CD1c-positive myeloid dendritic cell (primary cell): Measurements from ENCODE around the gene PARP3.

Experiments
- DNase-seq: peaks from one replicate; pipeline ENCODE4 v3.0.0-alpha.2; 2016; ENCODE audit errors: extremely low spot score

Gene PARP3

DNA sequence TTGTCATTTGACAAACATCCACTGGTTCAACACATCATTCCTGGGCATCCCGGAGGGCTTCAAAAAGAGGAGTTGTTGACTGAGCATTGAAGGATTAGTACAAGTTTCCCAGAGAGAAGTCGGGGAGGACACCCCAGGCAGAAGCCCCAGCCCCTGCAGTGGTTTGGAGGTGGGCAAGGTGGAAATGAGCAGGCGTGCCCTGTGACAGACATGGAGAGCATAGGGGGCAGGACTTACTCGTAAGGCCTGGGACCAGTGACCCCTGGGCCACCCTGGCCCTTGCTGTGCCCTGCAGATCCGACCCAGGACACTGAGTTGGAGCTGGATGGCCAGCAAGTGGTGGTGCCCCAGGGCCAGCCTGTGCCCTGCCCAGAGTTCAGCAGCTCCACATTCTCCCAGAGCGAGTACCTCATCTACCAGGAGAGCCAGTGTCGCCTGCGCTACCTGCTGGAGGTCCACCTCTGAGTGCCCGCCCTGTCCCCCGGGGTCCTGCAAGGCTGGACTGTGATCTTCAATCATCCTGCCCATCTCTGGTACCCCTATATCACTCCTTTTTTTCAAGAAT, 5.9 kb downstream of the PARP3 start:
- no peak for DNase-seq

DNA sequence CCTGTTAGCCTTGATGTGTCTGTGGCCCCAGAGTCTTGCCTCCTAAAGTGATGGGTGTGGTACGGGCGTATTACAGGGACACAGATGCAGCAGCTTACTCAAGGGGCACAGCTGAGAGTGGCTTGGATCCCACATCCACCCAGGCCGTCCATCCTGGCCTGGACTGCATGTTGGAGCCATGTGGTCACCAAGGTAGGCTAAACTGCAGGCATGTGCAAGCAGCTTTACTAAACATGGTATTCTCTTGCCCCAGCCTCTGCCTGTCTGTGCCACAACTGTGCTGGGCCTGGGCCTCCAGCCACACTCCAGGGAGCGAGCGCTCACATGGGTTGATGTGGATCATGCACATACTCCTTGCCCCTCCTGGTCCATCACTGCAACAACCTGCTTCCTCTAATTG, 7.0 kb downstream of the PARP3 start:
- DNase-seq = no peak

DNA sequence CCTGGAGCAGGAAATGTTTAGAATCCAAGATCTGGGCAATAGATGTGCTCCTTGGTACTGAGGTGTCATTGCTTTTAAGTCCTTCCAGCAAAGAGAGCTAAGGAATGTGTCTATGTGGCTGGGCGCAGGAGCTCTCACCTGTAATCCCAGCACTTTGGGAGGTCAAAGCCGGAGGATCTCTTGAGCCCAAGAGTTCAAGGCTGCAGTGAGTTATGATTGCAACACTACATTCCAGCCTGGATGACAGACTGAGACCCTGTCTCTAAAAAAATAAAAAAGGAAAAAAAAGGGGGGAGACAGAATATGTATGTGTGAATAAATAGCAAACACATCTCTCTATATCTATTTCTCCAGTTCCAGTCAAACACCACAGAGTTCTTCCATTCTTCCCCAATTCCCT, 8.7 kb downstream of the PARP3 start:
- DNase-seq = no peak

DNA sequence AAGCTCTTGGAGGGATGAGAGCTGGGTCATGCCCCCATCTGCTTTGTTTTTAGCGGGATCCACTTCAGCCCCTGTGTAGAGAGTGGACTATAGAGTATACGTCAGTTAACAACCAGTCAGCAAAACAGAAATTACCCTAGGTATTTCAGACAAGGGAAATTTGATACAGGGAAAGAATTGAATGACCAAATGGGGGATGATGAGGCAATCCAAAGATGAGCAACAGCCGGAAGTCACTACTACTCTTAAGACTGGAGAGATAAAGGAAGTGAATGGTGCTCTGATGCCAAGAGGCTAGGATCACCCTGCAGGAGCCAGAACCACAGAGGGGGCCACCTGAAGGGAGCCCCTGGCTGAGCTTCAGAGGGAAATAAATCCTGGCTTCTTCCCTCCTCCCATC, 11.3 kb downstream of the PARP3 start:
- peak; percentile 57 for DNase-seq

DNA sequence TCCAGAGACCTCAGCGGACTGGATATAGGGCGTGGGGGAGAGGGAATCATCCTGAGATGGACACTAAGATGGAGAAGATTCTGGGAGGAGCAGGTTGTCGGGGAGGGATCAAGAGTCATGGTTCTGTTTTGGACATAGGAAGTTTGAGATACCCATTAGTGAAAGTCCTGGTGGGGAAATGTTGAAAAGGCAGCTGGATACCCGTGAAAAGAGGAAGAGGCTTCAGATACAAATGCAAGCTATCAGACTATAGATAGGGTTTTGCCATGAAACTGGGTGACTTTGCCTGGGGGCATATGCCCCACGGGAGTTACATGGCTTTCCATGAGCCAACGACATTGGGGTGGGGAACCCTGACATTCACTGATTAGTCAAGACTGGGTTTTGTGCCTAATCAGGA, 11.9 kb downstream of the PARP3 start:
- DNase-seq = peak; percentile 50

DNA sequence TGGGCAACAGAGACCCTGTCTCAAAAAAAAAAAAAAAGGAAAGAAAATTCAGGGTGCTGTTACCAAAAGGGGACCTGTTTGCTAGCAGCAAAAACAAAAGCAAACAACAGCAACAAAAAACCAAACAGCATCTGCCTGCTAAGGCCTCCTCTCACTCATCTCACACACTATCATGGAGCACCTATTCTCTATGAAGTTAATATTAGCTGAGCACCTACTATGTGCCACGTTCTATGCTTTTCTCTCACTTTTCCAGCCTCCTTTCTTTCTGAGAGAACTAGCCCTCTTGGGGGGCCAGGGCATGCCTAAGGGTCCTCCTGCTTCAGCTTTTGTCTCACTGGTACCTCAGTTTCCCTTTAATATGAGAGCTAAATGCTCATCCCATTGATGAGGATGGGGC, 12.6 kb downstream of the PARP3 start:
- no peak for DNase-seq

DNA sequence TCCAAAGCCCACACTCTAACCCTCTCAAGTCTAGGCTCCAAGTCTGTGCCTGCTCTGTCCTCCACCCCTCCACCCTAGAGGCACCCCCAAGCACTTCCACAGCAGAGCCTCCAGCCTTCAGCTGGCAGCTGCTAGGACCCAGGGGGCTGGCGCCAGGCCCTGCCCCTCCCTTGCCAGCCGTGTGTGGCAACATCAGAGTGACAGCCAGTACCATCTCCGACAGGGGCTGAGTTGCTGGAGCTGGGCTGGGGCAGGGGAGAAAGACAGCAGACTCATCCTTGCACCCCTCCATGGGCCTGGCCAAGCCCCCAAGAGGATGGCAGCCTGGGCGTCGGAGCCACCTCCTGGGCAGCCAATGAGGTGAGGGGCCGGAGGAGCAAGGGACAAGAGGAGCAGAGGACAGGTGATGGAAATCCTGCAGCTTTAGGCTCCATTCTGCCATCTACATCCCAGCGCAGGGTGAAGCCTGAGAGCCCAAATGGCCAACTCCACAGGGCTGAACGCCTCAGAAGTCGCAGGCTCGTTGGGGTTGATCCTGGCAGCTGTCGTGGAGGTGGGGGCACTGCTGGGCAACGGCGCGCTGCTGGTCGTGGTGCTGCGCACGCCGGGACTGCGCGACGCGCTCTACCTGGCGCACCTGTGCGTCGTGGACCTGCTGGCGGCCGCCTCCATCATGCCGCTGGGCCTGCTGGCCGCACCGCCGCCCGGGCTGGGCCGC, 13.2 kb downstream of the PARP3 start, which contains the start of gene GPR62:
GPR62 (plus strand) TSS at position 207 of the 718 bp plus-strand sequence; CDS start at position 479, 272 bp downstream.
- DNase-seq = no peak

DNA sequence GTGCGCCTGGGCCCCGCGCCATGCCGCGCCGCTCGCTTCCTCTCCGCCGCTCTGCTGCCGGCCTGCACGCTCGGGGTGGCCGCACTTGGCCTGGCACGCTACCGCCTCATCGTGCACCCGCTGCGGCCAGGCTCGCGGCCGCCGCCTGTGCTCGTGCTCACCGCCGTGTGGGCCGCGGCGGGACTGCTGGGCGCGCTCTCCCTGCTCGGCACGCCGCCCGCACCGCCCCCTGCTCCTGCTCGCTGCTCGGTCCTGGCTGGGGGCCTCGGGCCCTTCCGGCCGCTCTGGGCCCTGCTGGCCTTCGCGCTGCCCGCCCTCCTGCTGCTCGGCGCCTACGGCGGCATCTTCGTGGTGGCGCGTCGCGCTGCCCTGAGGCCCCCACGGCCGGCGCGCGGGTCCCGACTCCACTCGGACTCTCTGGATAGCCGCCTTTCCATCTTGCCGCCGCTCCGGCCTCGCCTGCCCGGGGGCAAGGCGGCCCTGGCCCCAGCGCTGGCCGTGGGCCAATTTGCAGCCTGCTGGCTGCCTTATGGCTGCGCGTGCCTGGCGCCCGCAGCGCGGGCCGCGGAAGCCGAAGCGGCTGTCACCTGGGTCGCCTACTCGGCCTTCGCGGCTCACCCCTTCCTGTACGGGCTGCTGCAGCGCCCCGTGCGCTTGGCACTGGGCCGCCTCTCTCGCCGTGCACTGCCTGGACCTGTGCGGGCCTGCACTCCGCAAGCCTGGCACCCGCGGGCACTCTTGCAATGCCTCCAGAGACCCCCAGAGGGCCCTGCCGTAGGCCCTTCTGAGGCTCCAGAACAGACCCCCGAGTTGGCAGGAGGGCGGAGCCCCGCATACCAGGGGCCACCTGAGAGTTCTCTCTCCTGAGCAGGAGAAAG, 14.0 kb downstream of the PARP3 start:
- peak; percentile 72 for DNase-seq

DNA sequence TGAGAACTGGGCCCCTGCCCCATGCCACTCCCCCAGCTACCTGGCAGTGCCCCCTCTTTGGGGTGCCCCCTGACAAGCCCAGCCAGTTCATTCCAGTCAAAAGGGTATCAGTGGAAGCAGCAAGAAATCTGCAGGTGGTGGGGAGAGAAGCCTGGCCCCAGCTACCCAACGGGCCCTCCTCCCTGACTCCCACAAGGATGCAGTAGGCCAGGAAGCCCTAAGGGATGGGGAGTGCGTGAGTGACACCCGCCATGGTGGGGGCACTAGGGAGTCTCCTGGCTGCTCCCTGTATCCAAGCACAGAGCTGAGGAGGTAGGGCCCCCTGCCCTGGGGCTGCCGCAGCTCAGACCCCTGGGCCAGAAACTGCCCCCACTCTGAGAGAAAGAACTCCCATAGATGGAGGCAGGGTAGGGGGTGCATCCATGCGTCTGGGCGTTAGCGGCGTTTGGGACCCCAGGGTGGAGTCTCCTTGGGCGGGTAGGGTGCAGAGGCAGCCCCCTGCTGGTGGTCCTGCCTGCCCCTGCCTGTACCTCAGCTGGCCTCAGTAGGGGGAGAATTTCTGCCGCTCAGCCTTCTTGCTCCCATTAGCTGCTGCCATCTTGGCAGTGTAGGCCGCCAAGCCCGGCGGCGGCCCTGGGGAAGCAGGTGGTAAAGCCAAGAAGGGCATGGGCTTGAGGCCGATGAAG, 15.5 kb downstream of the PARP3 start:
- DNase-seq = no peak

DNA sequence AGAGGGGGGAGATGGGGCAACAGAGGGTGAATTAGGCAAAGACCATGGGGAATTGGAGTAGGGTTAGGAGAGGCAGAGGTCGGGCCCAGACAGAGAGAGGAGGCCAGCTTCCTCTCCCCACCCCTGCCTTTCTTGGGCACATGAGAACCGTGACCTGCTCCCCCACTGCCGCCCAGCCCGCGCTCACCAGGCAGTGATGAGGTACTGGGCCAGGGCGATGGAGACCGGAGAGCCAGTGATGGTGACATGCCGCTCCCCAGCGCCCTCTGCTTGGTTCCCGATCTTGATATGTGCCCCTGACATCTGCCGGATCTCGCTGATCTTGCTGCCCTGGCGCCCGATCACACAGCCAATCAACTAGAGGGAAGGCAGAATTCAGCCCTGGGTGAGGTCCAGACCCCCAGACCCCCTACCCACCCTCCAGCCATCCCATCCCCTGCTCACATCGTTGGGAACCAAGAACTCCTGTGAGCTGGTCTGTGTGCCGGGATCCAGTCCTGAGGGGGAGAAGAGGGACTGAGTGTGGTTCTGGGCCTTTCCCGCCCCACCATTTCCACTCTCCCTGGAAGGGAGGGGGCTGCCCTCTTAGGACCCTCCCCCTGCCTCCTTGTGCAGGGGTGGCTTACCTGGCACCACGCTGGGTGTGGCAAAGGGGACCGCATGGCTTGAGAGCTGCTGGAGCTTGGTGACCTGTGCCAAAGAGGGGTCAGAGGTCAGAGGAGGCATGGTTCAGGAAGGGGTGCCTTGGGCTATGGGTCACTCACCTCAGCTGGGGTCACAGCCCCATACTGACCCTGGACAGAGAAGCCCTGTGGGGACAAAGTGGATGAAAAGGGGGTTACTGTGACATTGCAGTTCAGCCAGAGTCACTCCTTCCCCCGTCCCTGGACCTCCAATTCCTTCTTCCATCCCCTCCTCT, 16.7 kb downstream of the PARP3 start:
- no peak for DNase-seq

DNA sequence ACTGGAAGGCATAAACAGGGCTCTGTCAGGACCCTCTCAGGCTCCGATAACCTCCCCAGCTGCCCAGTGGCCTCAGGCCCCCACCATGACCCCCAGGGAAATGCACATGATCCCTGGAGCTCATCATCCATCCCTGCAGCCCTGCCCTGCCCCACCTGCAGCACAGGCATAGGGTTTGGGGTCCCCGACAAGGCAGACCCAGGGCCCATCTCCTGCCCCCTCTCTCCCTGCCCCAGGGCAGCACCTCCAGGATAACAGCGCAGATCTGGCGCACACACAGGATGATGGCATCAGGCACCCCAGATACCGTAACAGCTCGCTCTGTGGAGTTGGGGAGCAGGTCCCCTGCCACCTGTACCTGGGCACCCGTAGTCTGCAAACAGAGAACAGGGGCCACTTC, 17.5 kb downstream of the PARP3 start:
- DNase-seq = no peak

DNA sequence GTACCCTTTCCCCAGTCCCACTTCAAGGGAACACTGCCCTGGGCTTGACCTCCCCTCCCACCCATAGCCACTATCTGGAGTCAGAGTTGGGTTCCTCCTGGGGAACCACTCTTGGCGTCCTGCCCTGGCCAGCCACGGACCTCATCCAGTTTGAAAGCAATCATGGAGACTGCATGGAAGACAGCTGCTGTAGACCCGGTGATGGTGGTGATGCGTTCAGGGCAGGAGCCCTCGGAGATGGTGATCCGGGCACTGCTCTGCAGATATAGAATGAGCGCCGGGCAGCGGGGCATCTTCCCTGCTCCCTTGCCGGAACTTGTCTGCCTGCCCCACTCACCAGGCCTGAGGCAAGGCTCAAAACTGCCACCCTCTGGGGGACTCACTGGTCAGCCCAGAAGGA, 18.2 kb downstream of the PARP3 start:
- no peak for DNase-seq

DNA sequence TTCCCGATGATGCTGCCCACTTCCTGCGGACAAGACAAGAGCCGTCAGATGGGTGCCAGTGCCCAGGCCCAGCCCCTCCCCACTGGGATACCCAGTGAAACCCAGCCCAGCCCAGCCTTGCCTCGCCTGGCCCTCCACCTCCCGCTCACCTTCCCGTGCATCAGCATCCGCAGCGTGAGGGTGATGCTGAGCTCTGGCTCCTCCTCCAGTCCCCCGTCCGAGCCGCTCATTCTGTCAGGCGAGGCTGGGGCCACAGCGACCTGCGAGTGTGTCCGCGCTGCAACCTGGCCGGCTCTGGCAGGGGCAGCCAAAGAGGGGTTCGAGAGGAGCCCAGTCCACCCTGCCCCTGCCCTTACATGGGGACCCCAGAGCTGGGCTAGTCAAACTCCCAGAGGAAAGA, 18.8 kb downstream of the PARP3 start:
- no peak for DNase-seq

DNA sequence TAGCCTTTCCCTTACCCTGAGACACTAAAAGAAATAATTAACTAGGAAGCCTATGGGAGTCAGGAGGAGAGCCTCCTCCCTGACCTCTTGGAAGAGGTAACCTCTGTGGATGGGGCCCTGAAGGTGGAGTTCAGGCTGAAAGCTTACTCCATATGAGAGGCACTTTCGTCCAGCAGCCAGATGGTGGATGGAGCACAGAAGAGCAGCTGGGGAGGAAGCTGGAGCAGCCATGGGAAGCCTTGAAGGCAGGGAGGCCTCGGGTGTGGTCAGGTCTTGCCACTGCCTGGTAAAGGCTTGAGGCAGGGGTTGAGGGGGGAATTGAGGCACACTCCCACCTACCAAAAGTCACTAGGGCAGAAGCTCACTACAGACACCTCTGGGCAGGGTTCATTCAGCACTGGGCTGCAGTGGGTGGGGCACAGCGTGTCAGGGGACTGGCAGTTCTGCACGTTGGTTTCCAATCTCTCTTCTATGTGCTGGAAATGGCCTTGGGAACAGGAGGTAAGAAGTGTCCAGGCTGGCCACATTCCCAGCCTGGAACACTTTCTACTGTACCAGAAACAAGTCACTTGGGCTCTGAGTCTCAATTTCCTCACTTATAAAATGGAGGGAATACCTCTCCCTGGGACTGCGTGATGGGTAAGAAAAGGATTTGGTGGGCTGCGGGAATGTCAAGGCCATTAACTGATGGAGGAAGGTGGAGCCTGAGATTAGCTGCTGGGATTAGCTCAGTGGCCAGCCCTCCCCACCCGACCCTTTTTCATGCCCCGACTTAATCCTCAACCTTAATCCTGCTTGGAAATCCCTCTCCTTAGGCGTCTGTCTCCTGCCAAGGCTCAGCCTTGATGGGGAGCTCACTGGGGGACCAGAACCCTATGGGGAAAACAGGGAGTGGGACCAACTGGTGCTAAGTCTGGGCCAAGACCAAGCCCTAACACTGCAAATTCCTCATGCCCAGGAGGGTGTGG, 19.7 kb downstream of the PARP3 start:
- DNase-seq = no peak

DNA sequence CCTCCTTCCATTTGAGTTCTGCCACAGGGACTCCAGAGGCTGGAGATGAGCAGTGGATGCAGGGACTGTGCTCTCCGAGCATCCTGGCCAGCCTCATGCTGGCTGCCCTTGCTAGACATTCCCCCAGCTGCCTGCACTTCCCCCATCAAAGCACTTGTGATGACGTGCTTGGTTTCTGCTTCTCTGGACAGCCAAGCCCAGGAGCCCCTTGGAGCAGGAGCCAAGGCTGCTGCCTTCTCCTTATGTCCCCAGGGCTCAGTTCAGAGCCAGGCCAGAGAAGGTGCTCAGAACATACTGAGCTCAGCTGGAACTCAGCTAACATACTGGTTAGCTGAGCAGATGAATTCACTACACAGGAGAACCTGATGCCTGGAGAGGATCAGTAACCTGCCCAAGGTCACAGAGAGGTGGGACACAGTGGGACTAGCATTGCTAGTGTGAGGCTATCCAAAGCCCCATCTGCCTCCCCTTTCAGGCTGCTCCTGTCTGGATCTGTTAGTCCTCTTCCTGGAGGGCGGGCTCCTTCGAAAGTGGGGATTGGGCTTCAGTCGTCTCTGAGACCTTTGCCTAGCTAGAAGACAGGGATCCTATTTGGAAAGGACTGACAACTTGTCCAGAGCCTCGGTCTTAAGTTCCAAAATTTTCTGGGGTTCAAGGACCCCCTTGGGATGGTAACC, 20.8 kb downstream of the PARP3 start:
- DNase-seq = no peak

DNA sequence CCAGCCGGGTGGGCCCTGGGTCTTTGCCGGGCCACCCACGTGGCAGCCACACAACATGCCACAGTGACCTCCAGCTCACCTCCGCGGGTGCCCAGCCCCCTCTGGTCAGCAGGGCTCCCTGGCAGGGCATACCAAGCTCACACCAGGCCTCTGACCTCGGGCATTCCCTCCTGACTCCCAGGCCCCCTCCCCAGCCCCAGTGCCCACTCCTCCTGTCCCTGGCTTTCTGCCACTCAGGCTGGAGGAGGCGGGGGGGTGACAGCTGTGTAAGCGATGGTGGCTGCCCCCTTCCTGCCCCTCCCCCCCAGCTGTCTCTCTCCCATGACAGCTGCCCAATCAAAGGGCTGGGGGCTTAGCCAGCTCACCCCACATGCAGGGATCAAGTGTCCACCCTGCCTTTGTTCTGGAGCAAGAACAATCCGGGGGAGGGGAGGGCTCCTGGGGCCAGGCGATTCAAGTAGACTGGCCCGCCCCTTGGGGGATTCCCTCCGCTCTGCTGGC, 21.8 kb downstream of the PARP3 start:
- no peak for DNase-seq

DNA sequence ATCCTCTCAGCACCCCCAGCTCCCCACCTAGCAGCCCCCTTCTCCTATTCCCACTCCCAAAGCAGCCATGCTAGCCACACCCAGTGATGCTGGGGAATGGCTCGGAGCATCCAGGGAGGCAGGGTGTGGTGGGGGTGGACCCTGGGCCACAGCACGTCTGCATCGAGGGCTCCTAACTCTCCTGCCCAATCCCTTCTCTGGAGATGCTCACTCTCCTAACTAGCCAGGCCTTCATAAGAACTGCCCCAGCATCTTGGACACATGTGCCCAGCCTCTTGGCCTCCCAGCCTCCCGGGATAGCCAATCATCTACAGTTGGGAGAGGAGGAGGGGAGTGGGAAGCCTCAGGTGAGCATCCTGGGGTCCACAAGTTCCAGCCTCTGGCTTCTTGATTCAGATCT, 22.4 kb downstream of the PARP3 start:
- DNase-seq = no peak

DNA sequence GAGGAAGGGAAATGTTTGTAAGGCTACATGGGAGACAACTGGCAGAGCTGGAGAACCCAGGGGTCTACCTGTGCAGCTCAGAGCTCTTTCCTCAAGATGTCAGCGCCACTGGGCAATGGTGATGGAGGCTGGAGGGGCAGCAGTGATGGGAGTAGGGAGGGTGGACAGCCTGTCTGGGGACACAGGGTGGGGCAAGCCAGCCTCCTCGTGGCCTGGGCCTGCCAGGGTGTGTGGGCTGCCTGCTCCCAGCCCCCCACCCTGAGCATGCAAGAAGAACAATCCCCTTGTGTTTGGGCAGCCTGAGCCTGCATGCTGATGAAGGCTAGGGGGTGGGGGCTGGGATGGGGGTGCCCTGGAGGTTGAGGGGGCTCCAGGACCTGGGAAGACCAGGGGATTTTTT, 23.9 kb downstream of the PARP3 start:
- DNase-seq = no peak

DNA sequence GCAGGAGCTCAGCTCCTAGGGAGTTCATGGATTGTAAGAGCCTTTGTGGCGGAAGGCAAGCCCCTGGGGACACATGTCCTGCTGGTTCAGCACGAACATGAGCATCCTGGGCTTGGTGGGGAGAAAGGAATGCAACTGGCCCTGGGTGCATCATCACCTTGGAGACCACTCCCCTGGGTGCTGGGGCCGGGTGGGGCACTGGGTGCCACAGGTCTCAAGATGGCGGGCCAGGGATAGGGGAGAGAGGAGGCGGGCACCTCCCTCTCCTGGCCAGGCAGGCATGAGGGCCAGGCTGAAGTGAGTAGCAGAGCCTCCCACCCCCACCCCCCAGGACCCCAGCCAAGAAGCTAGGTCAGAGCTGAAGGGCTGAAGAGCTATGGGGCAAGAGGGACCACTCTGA, 24.3 kb downstream of the PARP3 start:
- DNase-seq = no peak
